ENCODE data around the gene FGD6.
A peak's percentile ranks its signal among the peaks of the same experiment; 100 is the strongest.

The FGD6 gene

DNA sequence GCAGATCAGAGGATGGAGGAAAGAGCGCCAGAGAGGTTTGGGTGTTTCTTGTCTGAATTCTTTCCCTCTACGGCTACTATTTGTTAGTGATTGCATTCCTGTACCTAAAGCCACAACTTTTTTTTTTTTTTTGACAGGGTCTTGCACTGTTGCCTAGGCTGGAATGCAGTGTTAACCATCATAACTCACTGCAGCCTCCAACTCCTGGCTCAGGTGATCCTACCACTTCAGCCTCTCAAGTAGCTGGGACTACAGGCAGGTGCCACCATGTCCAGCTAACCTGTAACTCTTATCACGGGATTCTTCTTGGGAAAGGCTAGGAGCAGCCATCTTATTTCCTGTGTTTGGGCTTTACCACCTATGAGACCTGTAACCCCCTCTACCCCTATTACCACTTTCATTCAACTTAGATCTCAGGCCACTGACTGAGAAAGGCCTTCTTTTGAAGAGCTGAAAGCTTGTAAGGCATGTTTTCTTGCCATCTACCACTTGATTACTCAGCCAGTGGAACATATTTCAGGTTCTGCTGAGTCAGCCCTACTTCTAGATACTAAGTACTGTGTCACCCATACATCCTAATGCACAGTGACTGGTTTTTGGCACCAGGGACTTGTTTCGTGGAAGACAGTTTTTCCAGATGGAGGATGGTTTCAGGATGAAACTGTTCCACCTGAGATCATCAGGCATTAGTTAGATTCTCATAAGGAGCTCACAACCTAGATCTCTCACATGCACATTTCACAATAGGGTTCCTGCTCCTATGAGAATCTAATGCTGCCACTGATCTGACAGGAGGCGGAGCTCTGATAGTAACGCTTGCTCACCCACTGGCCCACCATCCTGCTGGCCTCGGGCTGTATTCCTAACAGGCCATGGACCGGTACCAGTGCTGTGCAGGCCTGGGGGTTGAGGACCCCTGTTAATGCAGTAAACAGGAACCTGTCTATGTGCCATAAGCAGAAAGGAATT is 7.2 kb upstream of the FGD6 start:
- Mint-ChIP-seq H3K27ac (no peak overlapping the region), H3K9me3 (no peaks in the 10 kb centered on the region), H3K4me1 (peaks cover 42% of the 10 kb centered on the region), H3K4me3 (no peak overlapping the region), H3K27me3 (no peaks in the 10 kb centered on the region), H3K36me3 (ENCODE audit: low read depth) (peaks cover 23% of the 10 kb centered on the region)
- DNase-seq: no peak
- ATAC-seq: peak; percentile 75

- Mint-ChIP-seq H3K4me3 (peak overlapping the region; percentile 59), H3K27ac (peak overlapping the region; percentile 46), H3K9me3 (no peaks in the 10 kb centered on the region), H3K27me3 (peaks cover 8% of the 10 kb centered on the region), H3K4me1 (peaks cover 52% of the 10 kb centered on the region), H3K36me3 (ENCODE audit: low read depth) (peaks cover 26% of the 10 kb centered on the region)
- ATAC-seq (no peak), DNase-seq (no peak)
Measured at GRCh38 chr12:95220726-95221125, 3.5 kb upstream of the FGD6 start.

- peaks cover 23% of the 10 kb centered on the region for H3K36me3 Mint-ChIP-seq (ENCODE audit: low read depth)
- H3K9me3 Mint-ChIP-seq: no peaks in the 10 kb centered on the region
- H3K27ac Mint-ChIP-seq: peak overlapping the region; percentile 46
- DNase-seq: no peak
- peak overlapping the region; percentile 59 for H3K4me3 Mint-ChIP-seq
- peaks cover 54% of the 10 kb centered on the region for H3K4me1 Mint-ChIP-seq
- no peak for ATAC-seq
- H3K27me3 Mint-ChIP-seq: peaks cover 11% of the 10 kb centered on the region
Measured at GRCh38 chr12:95220190-95220589, 2.9 kb upstream of the FGD6 start.

DNA sequence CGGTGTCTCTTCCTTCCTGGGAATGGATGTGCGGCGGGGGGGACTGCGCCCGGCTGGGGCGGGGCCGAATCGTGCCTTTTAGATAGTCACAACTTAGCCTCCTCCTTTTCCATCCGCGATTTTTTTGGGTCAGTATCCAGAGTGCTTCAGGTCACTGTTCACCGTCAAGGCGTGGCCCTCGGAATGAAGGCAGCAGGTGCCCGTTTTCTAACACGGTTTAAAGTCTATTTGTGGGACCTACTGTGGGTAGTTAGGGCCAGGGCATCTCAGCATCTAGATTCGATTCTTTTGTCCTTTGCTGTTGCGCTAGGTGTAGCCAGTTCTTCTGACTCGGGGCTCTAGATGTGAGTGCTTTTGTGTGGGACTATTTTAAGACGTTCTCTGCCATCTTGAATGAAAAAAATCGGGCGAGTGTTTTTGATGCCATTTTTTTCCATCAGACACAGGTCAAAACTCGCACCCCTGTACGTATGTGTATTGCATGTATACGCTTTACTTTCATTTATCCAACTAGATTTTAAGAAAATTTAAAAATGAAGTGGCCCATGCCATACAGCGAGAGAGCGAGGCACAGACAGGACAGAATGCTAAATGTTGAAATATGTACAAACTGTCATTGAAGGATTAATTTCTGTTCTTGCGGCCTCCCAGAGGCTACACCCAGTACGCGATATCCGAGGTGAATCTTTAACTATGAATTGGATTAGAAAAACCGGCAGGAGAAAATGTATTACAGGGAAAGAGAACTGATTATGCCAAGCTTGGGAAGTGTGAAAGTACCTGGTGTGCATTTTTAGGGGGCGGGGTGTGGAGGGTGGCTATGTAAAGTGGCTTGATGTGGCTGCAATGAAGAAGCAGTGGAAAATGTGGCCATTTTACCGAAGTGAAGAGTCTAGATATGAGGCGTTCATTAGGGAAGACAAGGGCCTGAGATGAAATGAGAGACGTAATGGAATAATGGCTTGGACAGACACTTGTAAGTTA is 1.2 kb upstream of the FGD6 start:
- H3K27me3 Mint-ChIP-seq: peaks cover 12% of the 10 kb centered on the region
- ATAC-seq (peak; percentile 17), DNase-seq (peak; percentile 54)
- H3K4me3 Mint-ChIP-seq: peak overlapping the region; percentile 98
- H3K36me3 Mint-ChIP-seq (ENCODE audit: low read depth): peaks cover 12% of the 10 kb centered on the region
- peaks cover 40% of the 10 kb centered on the region for H3K4me1 Mint-ChIP-seq
- H3K27ac Mint-ChIP-seq: peak overlapping the region; percentile 99
- H3K9me3 Mint-ChIP-seq: no peaks in the 10 kb centered on the region

DNA sequence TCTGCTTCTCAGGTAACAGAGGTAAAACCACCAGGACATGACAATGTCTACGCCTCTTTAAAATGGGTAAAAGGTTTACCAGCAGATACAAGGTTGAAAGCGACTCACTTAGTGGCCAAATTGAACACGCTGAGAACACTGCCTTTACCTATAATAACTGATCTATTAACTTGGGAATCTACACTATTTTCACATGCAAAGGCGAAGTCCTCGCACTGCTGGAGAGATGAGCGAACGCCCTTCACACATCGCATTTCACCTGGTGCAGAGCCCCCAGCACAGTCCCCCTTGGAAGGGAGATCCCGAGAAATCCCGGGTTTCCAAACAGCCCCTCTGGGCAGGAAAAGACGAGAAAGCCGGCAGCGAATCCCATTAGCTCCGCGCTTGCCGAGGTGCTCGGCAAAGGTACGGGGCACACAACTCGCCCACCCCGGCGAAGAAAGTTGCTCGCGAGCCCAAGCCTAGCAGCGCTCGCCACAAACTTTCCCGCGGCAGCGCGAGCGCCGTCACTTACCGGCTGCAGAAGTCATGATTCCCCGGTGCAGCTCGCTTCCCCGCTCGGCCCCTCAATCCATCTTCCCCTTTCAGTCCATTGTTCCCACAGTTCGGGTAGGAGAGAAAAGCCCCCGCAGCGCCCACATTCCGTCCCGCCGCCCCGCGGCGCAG is 423 bp downstream of the FGD6 start:
- no peak for DNase-seq
- peaks cover 35% of the 10 kb centered on the region for H3K4me1 Mint-ChIP-seq
- no peaks in the 10 kb centered on the region for H3K9me3 Mint-ChIP-seq

DNA sequence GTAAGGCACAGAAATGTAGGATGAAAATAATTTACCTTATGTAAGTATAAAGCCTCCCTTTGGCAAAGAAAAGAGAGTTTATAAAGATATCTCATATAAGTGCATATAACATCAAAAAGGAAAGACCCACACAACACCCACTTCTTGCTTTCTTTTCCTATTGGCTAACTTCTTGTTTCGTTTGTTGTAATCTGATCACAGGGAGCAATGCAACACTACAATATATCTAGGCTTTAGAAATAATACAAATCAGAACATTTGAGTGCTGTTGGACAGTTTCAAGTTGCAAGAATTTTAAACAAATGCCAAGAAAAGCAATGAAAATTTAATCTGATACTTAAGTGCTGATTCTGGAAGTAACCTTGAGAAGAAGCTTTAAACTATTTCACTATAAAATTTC is 1.3 kb downstream of the FGD6 start:
- Mint-ChIP-seq H3K27ac (no peak overlapping the region), H3K9me3 (no peaks in the 10 kb centered on the region), H3K4me3 (peak overlapping the region; percentile 98), H3K4me1 (peaks cover 33% of the 10 kb centered on the region), H3K36me3 (ENCODE audit: low read depth) (peaks cover 10% of the 10 kb centered on the region), H3K27me3 (peaks cover 12% of the 10 kb centered on the region)
- DNase-seq: no peak
- no peak for ATAC-seq

More for the DNA sequence above, 423 bp downstream of the FGD6 start:
- Mint-ChIP-seq H3K27ac (peak overlapping the region; percentile 71), H3K4me3 (peak overlapping the region; percentile 98), H3K27me3 (peaks cover 12% of the 10 kb centered on the region), H3K36me3 (ENCODE audit: low read depth) (peaks cover 10% of the 10 kb centered on the region)
- peak; percentile 13 for ATAC-seq

GRCh38 chr12:95214466-95214865 is 2.8 kb downstream of the FGD6 start:
- H3K27me3 Mint-ChIP-seq: peaks cover 12% of the 10 kb centered on the region
- H3K4me1 Mint-ChIP-seq: peaks cover 20% of the 10 kb centered on the region
- ATAC-seq (no peak), DNase-seq (no peak)
- H3K9me3 Mint-ChIP-seq: no peaks in the 10 kb centered on the region
- peaks cover 5% of the 10 kb centered on the region for H3K36me3 Mint-ChIP-seq (ENCODE audit: low read depth)
- no peak overlapping the region for H3K4me3 Mint-ChIP-seq
- no peak overlapping the region for H3K27ac Mint-ChIP-seq

- ATAC-seq: no peak
- Mint-ChIP-seq H3K4me3 (no peak overlapping the region), H3K4me1 (peaks cover 17% of the 10 kb centered on the region), H3K9me3 (no peaks in the 10 kb centered on the region), H3K27me3 (peaks cover 12% of the 10 kb centered on the region), H3K36me3 (ENCODE audit: low read depth) (peaks cover 4% of the 10 kb centered on the region), H3K27ac (no peak overlapping the region)
- DNase-seq: no peak
Measured at GRCh38 chr12:95213928-95214327, 3.3 kb downstream of the FGD6 start.

- peaks cover 12% of the 10 kb centered on the region for H3K27me3 Mint-ChIP-seq
- no peak for DNase-seq
- no peak overlapping the region for H3K27ac Mint-ChIP-seq
- peaks cover 13% of the 10 kb centered on the region for H3K4me1 Mint-ChIP-seq
- no peak overlapping the region for H3K4me3 Mint-ChIP-seq
- no peaks in the 10 kb centered on the region for H3K9me3 Mint-ChIP-seq
- no peak for ATAC-seq
- peaks cover 2% of the 10 kb centered on the region for H3K36me3 Mint-ChIP-seq (ENCODE audit: low read depth)
Measured at GRCh38 chr12:95213119-95213518, 4.1 kb downstream of the FGD6 start.

- peaks cover 12% of the 10 kb centered on the region for H3K27me3 Mint-ChIP-seq
- no peaks in the 10 kb centered on the region for H3K9me3 Mint-ChIP-seq
- H3K27ac Mint-ChIP-seq: no peak overlapping the region
- H3K36me3 Mint-ChIP-seq (ENCODE audit: low read depth): peaks cover under 1% of the 10 kb centered on the region
- H3K4me1 Mint-ChIP-seq: peaks cover 12% of the 10 kb centered on the region
- ATAC-seq: no peak
- DNase-seq: no peak
- no peak overlapping the region for H3K4me3 Mint-ChIP-seq
Measured at GRCh38 chr12:95212586-95212985, 4.7 kb downstream of the FGD6 start.

DNA sequence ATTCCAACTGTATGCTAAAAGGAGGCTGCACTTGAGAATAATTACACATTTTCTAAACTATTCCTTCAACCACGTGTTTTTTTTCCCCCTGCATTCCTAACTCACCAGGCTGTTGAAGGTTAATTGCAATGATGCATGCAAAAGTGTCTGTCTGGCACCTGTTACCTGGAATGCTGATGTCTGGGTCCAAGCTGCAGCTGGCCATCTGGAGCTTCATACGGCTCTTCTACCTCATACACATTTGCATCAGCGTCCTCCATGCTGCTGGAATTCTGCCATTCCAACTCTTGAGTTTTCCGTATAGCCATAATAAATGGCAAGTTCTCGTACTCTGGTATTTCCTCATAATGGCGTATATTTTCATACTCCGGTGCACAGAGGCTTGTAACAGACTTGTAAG is 8.6 kb downstream of the FGD6 start:
- no peak overlapping the region for H3K27ac Mint-ChIP-seq
- DNase-seq (no peak), ATAC-seq (no peak)
- no peaks in the 10 kb centered on the region for H3K27me3 Mint-ChIP-seq
- no peaks in the 10 kb centered on the region for H3K36me3 Mint-ChIP-seq (ENCODE audit: low read depth)
- no peaks in the 10 kb centered on the region for H3K9me3 Mint-ChIP-seq
- H3K4me1 Mint-ChIP-seq: peaks cover 5% of the 10 kb centered on the region
- no peak overlapping the region for H3K4me3 Mint-ChIP-seq

- Mint-ChIP-seq H3K27me3 (no peaks in the 10 kb centered on the region), H3K27ac (no peak overlapping the region), H3K4me3 (no peak overlapping the region), H3K9me3 (no peaks in the 10 kb centered on the region), H3K36me3 (ENCODE audit: low read depth) (no peaks in the 10 kb centered on the region), H3K4me1 (peaks cover 7% of the 10 kb centered on the region)
- DNase-seq (no peak), ATAC-seq (no peak)
Measured at GRCh38 chr12:95207407-95207806, 9.9 kb downstream of the FGD6 start.

DNA sequence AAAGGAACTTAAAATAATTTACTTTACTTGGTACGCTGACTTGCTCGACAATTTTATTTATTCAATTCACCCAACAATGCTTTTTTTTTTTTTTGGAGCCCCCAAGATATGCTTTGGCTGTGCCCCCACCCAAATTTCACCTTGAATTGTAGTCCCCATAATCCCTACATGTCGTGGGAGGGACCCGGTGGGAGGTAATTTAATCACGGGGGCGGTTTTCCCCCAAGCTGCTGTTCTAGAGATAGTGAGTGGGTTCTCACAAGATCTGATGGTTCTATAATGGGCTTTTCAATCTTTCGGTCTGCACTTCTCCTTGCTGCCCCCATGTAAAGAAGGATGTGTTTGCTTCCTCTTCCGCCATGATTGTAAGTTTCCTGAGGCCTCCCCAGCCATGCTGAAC is 10.4 kb downstream of the FGD6 start:
- H3K9me3 Mint-ChIP-seq: no peaks in the 10 kb centered on the region
- no peak for ATAC-seq
- H3K4me3 Mint-ChIP-seq: no peak overlapping the region
- H3K4me1 Mint-ChIP-seq: peaks cover 7% of the 10 kb centered on the region
- no peaks in the 10 kb centered on the region for H3K36me3 Mint-ChIP-seq (ENCODE audit: low read depth)
- H3K27ac Mint-ChIP-seq: no peak overlapping the region
- DNase-seq: no peak
- H3K27me3 Mint-ChIP-seq: no peaks in the 10 kb centered on the region

- H3K27ac Mint-ChIP-seq: no peak overlapping the region
- no peaks in the 10 kb centered on the region for H3K36me3 Mint-ChIP-seq (ENCODE audit: low read depth)
- DNase-seq: no peak
- no peaks in the 10 kb centered on the region for H3K9me3 Mint-ChIP-seq
- H3K4me1 Mint-ChIP-seq: peaks cover 7% of the 10 kb centered on the region
- H3K27me3 Mint-ChIP-seq: no peaks in the 10 kb centered on the region
- H3K4me3 Mint-ChIP-seq: no peak overlapping the region
- no peak for ATAC-seq
Measured at GRCh38 chr12:95205685-95206084, 11.6 kb downstream of the FGD6 start.
